ENCODE results near the gene SIAE.
"Not testable (repeated sequence)": the region's sequence is repeated elsewhere in the genome, so short reads cannot be mapped to it uniquely, and the experiment has no call there.

The SIAE gene

GRCh38 chr11:124622531-124623451, 50.7 kb downstream of the SIAE start, which contains the start of gene TBRG1:
Gene TBRG1, plus strand, starts transcription at chr11:124622864. Its CDS starts 220 bp downstream, at chr11:124623084.
- peak; percentile 94 for DNase-seq

GRCh38 chr11:124618863-124619262, 54.7 kb downstream of the SIAE start:
- DNase-seq, result no peak

GRCh38 chr11:124612567-124613246, 60.8 kb downstream of the SIAE start:
- no peak for DNase-seq

- DNase-seq, result no peak
Observed at GRCh38 chr11:124612045-124612444, 61.5 kb downstream of the SIAE start.

- no peak for DNase-seq
Observed at GRCh38 chr11:124611064-124611463, 62.5 kb downstream of the SIAE start, which contains the start of gene PANX3. Gene PANX3, plus strand, starts transcription at chr11:124611428. Its CDS starts 129 bp downstream, at chr11:124611557.

GRCh38 chr11:124610295-124610694, 63.2 kb downstream of the SIAE start:
- no peak for DNase-seq

GRCh38 chr11:124608147-124608546, 65.4 kb downstream of the SIAE start:
- no peak for DNase-seq

GRCh38 chr11:124605719-124606118, 67.8 kb downstream of the SIAE start:
- no peak for DNase-seq

- DNase-seq, result not testable (repeated sequence)
Observed at GRCh38 chr11:124602723-124603122, 70.8 kb downstream of the SIAE start.

- no peak for DNase-seq
Observed at GRCh38 chr11:124602193-124602592, 71.3 kb downstream of the SIAE start.

- no peak for DNase-seq
Observed at GRCh38 chr11:124600621-124601320, 72.8 kb downstream of the SIAE start.

- DNase-seq, result no peak
Observed at GRCh38 chr11:124597626-124598025, 75.9 kb downstream of the SIAE start.

GRCh38 chr11:124595302-124595701, 78.2 kb downstream of the SIAE start:
- no peak for DNase-seq

- DNase-seq, result no peak
Observed at GRCh38 chr11:124592627-124593026, 80.9 kb downstream of the SIAE start.

- DNase-seq, result no peak
Observed at GRCh38 chr11:124591430-124591829, 82.1 kb downstream of the SIAE start.

- peak; percentile 77 for DNase-seq
Observed at GRCh38 chr11:124586238-124586860, 87.2 kb downstream of the SIAE start.

- no peak for DNase-seq
Observed at GRCh38 chr11:124584681-124585372, 88.7 kb downstream of the SIAE start.

GRCh38 chr11:124583781-124584180, 89.8 kb downstream of the SIAE start:
- DNase-seq, result no peak

Data from activated effector memory CD4-positive, alpha-beta T cell treated with anti-CD3 and anti-CD28 coated beads, Interleukin-2, amount 50 U/mL, for 16 hours (primary cell).